Calu3 (cell line): ENCODE data around the gene DCLK1. TPM values are rescaled to one million over a fixed set of nuclear protein-coding genes. Genes with fewer than 3 reads are reported as not detected.

ENCODE experiments used
- BruUV-seq: library from RNA; stranded (reverse); fragments of 400-500 nt; replicated peaks from 2 replicates; lab custom pipeline; 2021; lab: Mats Ljungman, UMichigan
- CTCF ChIA-PET: fragments of 300-600 bp; sonication (Branson Sonifier 250); formaldehyde crosslinking; loops from one replicate; lab custom pipeline; 2022; ENCODE audit warnings: antibody characterized with exemption; lab: Charles Lee
- DNase-seq: peaks from one replicate; pipeline ENCODE4 v3.0.0; 2022
- H3K27ac Mint-ChIP-seq: one replicate; pipeline ENCODE4 v1.8.0; 2022; ENCODE audit warnings: mixed read lengths; ENCODE audit not compliant: unreplicated experiment
- H3K27me3 Mint-ChIP-seq: one replicate; pipeline ENCODE4 v1.8.0; 2022; ENCODE audit warnings: mixed read lengths; ENCODE audit not compliant: unreplicated experiment
- H3K36me3 Mint-ChIP-seq: one replicate; pipeline ENCODE4 v1.8.0; 2022; ENCODE audit warnings: mild to moderate bottlenecking, moderate library complexity, mixed read lengths; ENCODE audit not compliant: insufficient read depth, unreplicated experiment
- H3K4me1 Mint-ChIP-seq: one replicate; pipeline ENCODE4 v1.8.0; 2022; ENCODE audit warnings: mild to moderate bottlenecking, low read depth, mixed read lengths; ENCODE audit not compliant: unreplicated experiment
- H3K4me3 Mint-ChIP-seq: one replicate; pipeline ENCODE4 v1.8.0; 2022; ENCODE audit warnings: mild to moderate bottlenecking, low read depth, moderate library complexity, mixed read lengths; ENCODE audit not compliant: unreplicated experiment
- H3K9me3 Mint-ChIP-seq: one replicate; pipeline ENCODE4 v1.8.0; 2022; ENCODE audit warnings: low read depth, mixed read lengths; ENCODE audit not compliant: unreplicated experiment
- CTCF ChIP-seq: fragments of 200-600 bp; IDR thresholded peaks from one replicate; pipeline ENCODE4 v1.8.0; 2022; ENCODE audit warnings: antibody characterized with exemption; ENCODE audit not compliant: unreplicated experiment
- intact Hi-C: fragments of 100-400 bp; cut with micrococcal nuclease; formaldehyde crosslinking; loops from one replicate; pipeline ENCODE4 v1.10.0; 2022; ENCODE audit not compliant: unreplicated experiment
- total RNA-seq: library from RNA; stranded (reverse); gene quantifications from 2 replicates; pipeline ENCODE4 v1.2.3, GENCODE V29; 2022

Gene DCLK1
- total RNA-seq, 1 experiment from 2014 or later = not detected

GRCh38 chr13:35914662-35915061, 216.5 kb downstream of the DCLK1 start:
- DNase-seq = no peak
- Mint-ChIP-seq H3K4me1 (no peaks in the 10 kb centered on the region), H3K27ac (no peak overlapping the region), H3K4me3 (no peak overlapping the region), H3K9me3 (no peaks in the 10 kb centered on the region), H3K27me3 (peaks cover 10% of the 10 kb centered on the region), H3K36me3 (no peaks in the 10 kb centered on the region)
- CTCF ChIA-PET = interaction anchor here (0.6 to 0.7 kb wide), 3 partner anchors 57 to 1770 kb away, joined by 3 to 4 read pairs (median 3); no protein-coding TSS in a partner anchor
- no TSS peak for BruUV-seq
- no peak for TF ChIP-seq CTCF
- intact Hi-C loops = no loop called here

GRCh38 chr13:35912841-35913240, 218.3 kb downstream of the DCLK1 start:
- CTCF ChIA-PET = no interaction called here
- no peaks in the 10 kb centered on the region for H3K36me3 Mint-ChIP-seq
- H3K4me3 Mint-ChIP-seq = no peak overlapping the region
- no peaks in the 10 kb centered on the region for H3K9me3 Mint-ChIP-seq
- intact Hi-C loops = no loop called here
- BruUV-seq = no TSS peak
- H3K4me1 Mint-ChIP-seq = no peaks in the 10 kb centered on the region
- DNase-seq = no peak
- no peak overlapping the region for H3K27ac Mint-ChIP-seq
- no peak for TF ChIP-seq CTCF
- peaks cover 10% of the 10 kb centered on the region for H3K27me3 Mint-ChIP-seq

GRCh38 chr13:35909837-35910540, 221.2 kb downstream of the DCLK1 start:
- intact Hi-C loops = no loop called here
- no peak for TF ChIP-seq CTCF
- H3K9me3 Mint-ChIP-seq = no peaks in the 10 kb centered on the region
- CTCF ChIA-PET = no interaction called here
- no peak for DNase-seq
- peaks cover 10% of the 10 kb centered on the region for H3K27me3 Mint-ChIP-seq
- no peaks in the 10 kb centered on the region for H3K36me3 Mint-ChIP-seq
- no TSS peak for BruUV-seq
- H3K27ac Mint-ChIP-seq = no peak overlapping the region
- no peak overlapping the region for H3K4me3 Mint-ChIP-seq
- H3K4me1 Mint-ChIP-seq = no peaks in the 10 kb centered on the region

GRCh38 chr13:35909091-35909490, 222.1 kb downstream of the DCLK1 start:
- no TSS peak for BruUV-seq
- CTCF ChIA-PET = no interaction called here
- peaks cover 10% of the 10 kb centered on the region for H3K27me3 Mint-ChIP-seq

More at GRCh38 chr13:35909091-35909490, 222.1 kb downstream of the DCLK1 start:
- DNase-seq = no peak
- no peak overlapping the region for H3K4me3 Mint-ChIP-seq
- intact Hi-C loops = no loop called here
- no peak overlapping the region for H3K27ac Mint-ChIP-seq
- H3K36me3 Mint-ChIP-seq = no peaks in the 10 kb centered on the region
- H3K9me3 Mint-ChIP-seq = no peaks in the 10 kb centered on the region
- TF ChIP-seq CTCF = no peak
- H3K4me1 Mint-ChIP-seq = no peaks in the 10 kb centered on the region
